SKM-1 treated with dmso at 0.1 percent for 144 hours (cell line): ENCODE results near the gene ITGAX.
A peak's percentile ranks its signal among the peaks of the same experiment; 100 is the strongest.

Experiments used
- DNase-seq: peaks from one replicate; lab custom pipeline; 2025; ENCODE audit not compliant: unreplicated experiment; lab: John Stamatoyannopoulos, UW

Gene ITGAX

GRCh38 chr16:31347445-31347844 lies 7.5 kb upstream of the ITGAX start:
- no peak for DNase-seq

DNA sequence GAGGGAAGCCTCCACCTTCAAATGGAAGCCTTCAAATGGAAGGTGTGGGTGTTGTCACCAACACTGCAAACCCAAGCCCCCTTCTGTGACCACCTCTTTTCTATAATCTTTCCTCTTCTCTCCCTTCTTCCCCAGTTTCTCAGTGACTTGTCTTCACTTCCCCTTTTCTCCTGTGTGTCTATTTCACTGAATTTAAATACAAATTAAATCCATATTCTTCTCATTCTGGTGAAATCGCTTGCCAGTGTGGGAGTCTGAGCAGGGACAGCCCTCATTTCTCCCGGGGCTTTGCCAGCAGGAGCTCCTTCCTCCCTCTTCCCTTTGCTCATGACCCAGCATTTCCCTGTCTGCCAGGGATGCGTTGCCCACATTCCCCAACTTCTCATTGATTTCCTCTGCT lies 6.4 kb upstream of the ITGAX start:
- peak; percentile 53 for DNase-seq

DNA sequence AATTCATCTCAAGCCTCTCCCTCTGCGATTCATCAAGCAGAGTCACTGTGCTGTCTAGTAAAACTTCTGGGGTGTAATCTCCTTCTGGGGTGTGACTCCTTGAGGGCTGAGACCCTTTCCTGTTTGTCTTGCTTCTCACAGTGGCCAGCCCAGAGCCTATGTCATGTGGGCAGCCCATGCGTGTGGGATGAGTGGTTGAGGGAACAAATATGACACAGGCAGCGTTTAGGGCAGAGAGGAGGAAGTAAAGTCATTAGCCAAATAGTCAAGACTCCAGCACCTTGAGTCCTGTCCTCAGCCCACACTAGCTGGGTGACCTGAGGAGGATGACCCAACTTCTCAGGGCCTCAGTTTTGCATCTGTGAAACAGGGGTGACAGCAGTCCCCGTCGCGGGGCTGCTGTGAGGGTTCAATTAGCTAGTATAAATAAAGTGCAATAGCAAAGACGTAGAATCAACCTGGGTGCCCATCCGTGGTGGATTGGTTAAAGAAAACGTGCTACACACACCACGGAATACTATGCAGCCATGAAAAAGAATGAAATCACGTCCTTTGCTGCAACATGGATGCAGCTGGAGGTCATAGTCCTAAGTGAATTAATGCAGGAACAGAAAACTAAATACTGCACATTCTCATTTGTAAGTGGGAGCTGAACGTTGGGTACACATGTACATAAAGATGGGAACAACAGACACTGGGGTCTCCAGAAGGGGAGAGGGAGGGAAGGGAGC lies 4.5 kb upstream of the ITGAX start:
- DNase-seq, result peak; percentile 56

GRCh38 chr16:31351246-31351941 lies 3.6 kb upstream of the ITGAX start:
- no peak for DNase-seq

- DNase-seq, result peak; percentile 68
Observed at GRCh38 chr16:31351942-31352325, 3.0 kb upstream of the ITGAX start.

DNA sequence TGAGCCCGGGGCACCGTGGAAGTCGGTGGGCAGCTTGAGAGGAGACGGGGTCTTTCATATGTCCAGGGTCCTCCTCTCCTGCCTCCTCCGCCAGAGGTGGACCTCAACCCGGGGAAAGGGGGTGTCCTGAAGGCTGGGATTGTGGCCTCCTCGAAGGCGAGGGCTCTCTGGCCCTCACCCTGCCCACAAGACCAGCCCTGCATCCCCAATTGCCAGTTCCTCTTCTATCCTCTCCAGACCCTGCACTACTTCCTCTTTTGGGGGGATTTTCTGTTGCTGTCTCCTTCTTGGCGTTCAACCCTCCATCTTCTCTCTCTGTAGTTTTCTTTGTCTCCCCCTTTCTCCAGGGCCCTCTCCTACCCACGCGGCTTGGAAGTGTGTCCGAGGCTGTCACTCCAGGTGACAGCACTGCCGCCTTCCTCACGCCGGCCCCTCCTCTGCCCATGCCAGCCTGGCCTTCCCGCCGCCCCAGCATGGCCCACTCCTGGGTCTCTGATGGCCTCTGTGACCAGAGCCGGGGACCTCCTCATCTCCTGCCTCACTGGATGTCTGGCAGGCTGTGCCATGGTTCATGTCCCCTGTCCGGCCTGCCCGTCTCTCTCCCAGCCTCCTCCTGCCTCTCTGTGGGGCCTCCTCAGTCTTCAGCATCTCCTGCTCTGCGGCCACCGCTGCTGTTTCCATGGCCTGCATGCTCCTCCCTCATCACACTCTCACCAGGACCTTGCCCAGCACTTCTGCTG lies 2.4 kb upstream of the ITGAX start:
- DNase-seq, result peak; percentile 88

GRCh38 chr16:31355431-31356100 lies 590 bp downstream of the ITGAX start:
- DNase-seq, result no peak

DNA sequence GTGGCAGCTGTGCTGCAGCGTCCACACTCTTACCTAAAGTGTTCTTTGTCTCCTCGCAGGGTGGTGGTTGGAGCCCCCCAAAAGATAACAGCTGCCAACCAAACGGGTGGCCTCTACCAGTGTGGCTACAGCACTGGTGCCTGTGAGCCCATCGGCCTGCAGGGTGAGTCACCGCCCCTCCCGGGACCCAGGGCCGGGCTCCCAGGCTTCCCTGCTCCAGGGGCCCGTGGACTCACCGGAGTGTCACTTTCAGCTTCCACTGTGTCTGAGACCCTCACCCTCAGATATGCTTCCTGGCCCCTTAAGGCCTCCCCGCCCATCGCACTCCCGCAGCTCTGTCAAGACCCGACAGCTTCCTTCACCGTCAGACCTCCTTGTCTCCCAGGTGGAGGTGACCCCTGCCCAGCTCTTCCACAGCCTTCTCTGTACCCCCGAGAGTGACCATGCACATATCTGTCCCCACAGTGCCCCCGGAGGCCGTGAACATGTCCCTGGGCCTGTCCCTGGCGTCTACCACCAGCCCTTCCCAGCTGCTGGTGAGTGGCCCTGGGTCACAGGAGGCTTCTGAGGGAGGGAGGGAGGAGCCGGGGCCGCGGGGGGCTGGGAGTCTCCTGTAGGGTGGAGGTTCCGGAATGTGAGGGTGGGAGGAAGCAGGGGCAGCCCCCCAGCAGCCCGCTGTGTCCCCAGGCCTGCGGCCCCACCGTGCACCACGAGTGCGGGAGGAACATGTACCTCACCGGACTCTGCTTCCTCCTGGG lies 1.8 kb downstream of the ITGAX start:
- no peak for DNase-seq

DNA sequence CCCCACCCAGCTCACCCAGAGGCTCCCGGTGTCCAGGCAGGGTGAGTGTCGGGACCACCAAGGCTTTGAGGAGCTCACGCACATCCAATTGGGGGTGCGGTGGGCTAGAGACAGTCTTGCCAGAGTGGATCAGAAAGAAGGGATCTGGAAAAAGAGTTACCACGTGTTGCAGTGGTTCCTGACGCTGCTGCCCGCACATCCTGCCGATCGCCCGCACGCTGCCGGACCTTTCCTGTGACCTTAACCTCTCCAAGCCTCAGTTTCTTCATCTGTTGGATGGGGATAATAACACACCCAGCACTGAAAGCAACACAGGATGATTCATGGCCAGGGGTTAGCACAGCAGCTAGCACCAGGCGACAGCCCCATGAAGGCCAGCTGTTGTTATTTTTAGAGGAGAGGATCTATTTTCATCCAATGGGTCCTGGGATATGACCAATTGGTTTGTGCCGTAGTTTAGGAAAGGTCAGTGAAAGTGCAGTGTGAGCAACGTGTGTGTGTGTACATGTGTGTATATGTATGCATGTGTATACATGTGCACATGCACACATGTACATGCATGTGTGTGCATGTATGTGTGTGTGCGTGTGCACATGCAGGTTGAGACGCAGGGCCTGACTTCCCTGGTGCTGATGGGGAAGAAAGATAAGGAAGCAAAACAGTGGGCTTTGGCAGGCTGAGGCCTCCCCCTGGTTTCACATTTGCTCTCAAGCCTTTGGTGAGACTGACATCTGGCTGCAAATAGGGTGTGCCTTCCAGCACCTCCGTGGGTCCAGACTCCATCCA lies 2.5 kb downstream of the ITGAX start:
- DNase-seq, result no peak

- peak; percentile 12 for DNase-seq
Observed at GRCh38 chr16:31360251-31360650, 5.3 kb downstream of the ITGAX start.

- no peak for DNase-seq
Observed at GRCh38 chr16:31361201-31362110, 6.5 kb downstream of the ITGAX start.

DNA sequence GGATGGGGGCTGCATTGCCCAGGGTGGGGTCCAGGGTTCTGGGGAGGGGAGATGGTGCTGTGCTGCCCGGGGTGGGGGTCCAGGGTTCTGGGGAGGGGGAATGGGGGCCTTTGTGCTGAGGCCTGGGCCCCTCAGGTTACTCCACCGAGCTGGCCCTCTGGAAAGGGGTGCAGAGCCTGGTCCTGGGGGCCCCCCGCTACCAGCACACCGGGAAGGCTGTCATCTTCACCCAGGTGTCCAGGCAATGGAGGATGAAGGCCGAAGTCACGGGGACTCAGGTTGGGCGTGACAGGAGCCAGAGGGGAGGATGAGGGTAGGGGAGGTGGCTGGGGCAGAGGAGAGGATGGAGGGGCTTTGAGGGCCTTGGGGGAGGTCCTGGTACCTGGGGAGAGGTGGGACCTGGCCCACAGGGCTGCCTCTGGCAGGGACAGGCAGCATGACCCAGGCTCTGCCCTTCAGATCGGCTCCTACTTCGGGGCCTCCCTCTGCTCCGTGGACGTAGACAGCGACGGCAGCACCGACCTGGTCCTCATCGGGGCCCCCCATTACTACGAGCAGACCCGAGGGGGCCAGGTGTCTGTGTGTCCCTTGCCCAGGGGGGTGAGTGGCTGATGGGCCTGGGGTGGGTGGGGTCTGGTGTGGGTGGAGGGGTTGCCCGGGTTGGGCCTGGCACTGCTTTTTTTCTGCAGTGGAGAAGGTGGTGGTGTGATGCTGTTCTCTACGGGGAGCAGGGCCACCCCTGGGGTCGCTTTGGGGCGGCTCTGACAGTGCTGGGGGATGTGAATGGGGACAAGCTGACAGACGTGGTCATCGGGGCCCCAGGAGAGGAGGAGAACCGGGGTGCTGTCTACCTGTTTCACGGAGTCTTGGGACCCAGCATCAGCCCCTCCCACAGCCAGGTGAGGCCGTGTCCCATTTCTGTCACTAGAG lies 7.8 kb downstream of the ITGAX start:
- no peak for DNase-seq

DNA sequence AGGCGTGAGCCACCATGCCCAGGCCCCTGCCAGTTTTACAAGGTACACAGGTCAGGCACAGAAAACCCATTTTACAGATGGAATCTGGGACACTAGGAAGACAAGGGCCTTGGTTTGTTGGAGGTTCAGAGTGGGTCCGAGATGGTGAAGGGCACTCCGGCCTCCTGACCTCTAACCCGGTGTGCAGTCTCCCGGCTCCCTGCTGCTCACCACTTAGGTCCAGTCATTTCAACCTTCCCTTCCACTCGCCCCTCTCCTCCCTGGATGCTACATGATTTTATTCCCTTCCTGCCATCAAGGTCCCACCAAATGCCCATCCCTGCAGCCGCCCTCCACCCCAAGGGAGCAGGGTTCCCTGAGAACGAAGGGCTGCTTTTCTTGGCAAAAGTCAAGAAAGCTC lies 8.7 kb downstream of the ITGAX start:
- DNase-seq, result no peak

- no peak for DNase-seq
Observed at GRCh38 chr16:31364421-31364820, 9.4 kb downstream of the ITGAX start.

- peak; percentile 41 for DNase-seq
Observed at GRCh38 chr16:31365131-31365865, 10.3 kb downstream of the ITGAX start.

DNA sequence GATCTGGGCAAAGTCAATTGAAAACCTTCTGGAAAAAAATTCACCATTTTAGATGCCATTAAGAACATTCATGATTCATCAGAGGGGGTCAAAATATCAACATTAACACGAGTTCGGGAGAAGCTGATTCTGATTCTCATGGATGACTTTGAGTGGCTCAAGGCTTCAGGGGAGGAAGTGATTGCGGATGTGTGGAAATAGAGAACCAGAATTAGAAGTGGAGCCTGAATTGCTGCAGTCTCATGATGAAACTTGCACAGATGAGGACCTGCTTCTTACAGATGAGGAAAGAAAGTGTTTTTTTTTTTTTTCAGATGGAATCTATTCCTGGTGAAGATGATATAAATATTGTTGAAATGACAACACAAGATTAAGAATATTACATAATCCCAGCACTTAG lies 12.9 kb downstream of the ITGAX start:
- peak; percentile 91 for DNase-seq

GRCh38 chr16:31371008-31371407 lies 16.0 kb downstream of the ITGAX start:
- DNase-seq, result no peak
